Thyroid gland (tissue), 4 donors: Measurements from ENCODE around the gene SUSD2. TPM values are rescaled to one million over a fixed set of nuclear protein-coding genes. Genes with fewer than 3 reads are reported as not detected.
A peak's percentile ranks its signal among the peaks of the same experiment; 100 is the strongest.

Experiments used
- DNase-seq, 2 donors: peaks; one replicate each; pipeline ENCODE4 v3.0.0-alpha.2; 2019
- H3K27ac ChIP-seq, 3 donors: fragments of 200-600 bp; sonication (generic); 1 replicate in 2 of 3; 2 replicates in 1 of 3; pipeline ENCODE4 v1.5.1; 2016 to 2019; ENCODE audit warnings: mild to moderate bottlenecking in 1 of 3, moderate library complexity in 1 of 3
- H3K27me3 ChIP-seq: fragments of 200-600 bp; sonication (generic); one replicate; pipeline ENCODE4 v1.5.1; 2019
- H3K36me3 ChIP-seq, 2 donors: fragments of 200-600 bp; sonication (generic); one replicate each; pipeline ENCODE4 v1.5.1; 2016 to 2019
- H3K4me1 ChIP-seq, 2 donors: fragments of 200-600 bp; sonication (generic); one replicate each; pipeline ENCODE4 v1.5.1; 2017 to 2019
- H3K4me3 ChIP-seq, 3 donors: fragments of 200-600 bp; sonication (generic); replicated peaks in 1 of 3; 1 replicate in 2 of 3; 2 replicates in 1 of 3; pipeline ENCODE4 v1.5.1; 2016; ENCODE audit warnings: mild to moderate bottlenecking in 1 of 3
- H3K9me3 ChIP-seq: fragments of 200-600 bp; sonication (generic); one replicate; pipeline ENCODE4 v1.5.1; 2017
- POLR2A ChIP-seq, 2 donors: fragments of 450-650 bp; IDR thresholded peaks; one replicate each; pipeline ENCODE4 v1.6.1; 2017; ENCODE audit warnings: antibody characterized with exemption in 2 of 2, mild to moderate bottlenecking in 2 of 2, moderate library complexity in 1 of 2
- WGBS, 2 donors: methylation state at CpG; one replicate each; pipeline ENCODE4 v1.1.5; 2017; 5-methylcytosine and 5-hydroxymethylcytosine counted together
- intact Hi-C: fragments of 100-400 bp; cut with DNase I; formaldehyde crosslinking; loops from one replicate; pipeline ENCODE4 v1.15.1; 2023
- total RNA-seq, 4 donors: library from RNA; depleted of rRNA; stranded (reverse); fragments of >200 nt; gene quantifications; one replicate each; pipeline ENCODE4 v1.2.3, GENCODE V29; 2016
- TF ChIP-seq, protein P1 (sequence below), 6 experiments: fragments of 200-600 bp in 3 of 6; fragments of 450-650 bp in 3 of 6; sonication (generic) in 3 of 6; IDR thresholded peaks; one replicate each; pipeline ENCODE4 v1.5.1; 2016 to 2019; ENCODE audit warnings: antibody characterized with exemption in 6 of 6, mild to moderate bottlenecking in 2 of 6, inconsistent platforms in 1 of 6, moderate library complexity in 1 of 6

SUSD2 gene
- total RNA-seq, 4 donors from 2014 or later, result 9.5 to 22.5 (median 15.1) TPM

DNA sequence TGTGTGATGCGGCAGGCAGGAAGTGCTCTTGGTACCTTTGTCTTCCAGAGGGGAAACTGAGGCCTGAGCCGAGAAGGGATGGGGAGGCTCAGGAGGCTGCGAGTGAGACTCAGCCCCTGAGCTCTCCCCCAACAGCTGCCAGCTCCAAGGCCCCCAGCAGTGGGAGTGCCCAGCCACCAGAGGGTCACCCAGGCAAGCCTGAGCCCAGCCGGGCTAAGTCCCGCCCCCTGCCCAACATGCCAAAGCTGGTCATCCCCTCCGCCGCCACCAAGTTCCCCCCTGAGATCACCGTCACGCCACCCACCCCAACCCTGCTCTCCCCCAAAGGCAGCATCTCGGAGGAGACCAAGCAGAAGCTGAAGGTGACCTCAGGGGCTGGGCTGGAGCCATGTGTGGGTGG, 3.8 kb upstream of the SUSD2 start:
- Histone ChIP-seq H3K27me3 (no peaks in the 10 kb centered on the region), H3K4me3 (no peak overlapping the region), H3K9me3 (no peaks in the 10 kb centered on the region), H3K4me1 (peaks cover 13 to 24% of the 10 kb centered on the region in 2 donors), H3K27ac (no peak overlapping the region), H3K36me3 (peaks cover 20 to 31% of the 10 kb centered on the region in 2 donors)
- no peak for DNase-seq
- TF ChIP-seq, protein P1, sequence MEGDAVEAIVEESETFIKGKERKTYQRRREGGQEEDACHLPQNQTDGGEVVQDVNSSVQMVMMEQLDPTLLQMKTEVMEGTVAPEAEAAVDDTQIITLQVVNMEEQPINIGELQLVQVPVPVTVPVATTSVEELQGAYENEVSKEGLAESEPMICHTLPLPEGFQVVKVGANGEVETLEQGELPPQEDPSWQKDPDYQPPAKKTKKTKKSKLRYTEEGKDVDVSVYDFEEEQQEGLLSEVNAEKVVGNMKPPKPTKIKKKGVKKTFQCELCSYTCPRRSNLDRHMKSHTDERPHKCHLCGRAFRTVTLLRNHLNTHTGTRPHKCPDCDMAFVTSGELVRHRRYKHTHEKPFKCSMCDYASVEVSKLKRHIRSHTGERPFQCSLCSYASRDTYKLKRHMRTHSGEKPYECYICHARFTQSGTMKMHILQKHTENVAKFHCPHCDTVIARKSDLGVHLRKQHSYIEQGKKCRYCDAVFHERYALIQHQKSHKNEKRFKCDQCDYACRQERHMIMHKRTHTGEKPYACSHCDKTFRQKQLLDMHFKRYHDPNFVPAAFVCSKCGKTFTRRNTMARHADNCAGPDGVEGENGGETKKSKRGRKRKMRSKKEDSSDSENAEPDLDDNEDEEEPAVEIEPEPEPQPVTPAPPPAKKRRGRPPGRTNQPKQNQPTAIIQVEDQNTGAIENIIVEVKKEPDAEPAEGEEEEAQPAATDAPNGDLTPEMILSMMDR (IDR thresholded peaks at IDR 0.05), result no peak
- no peak for TF ChIP-seq POLR2A (IDR thresholded peaks at IDR 0.05)
- intact Hi-C loops, result loop anchor here (5.0 to 10.0 kb wide), 2 partner anchors 75 to 223 kb away; no protein-coding TSS in a partner anchor
- 80 to 97% methylated on average over 1 to 8 of the region's 10 CpGs for WGBS, 2 donors

DNA sequence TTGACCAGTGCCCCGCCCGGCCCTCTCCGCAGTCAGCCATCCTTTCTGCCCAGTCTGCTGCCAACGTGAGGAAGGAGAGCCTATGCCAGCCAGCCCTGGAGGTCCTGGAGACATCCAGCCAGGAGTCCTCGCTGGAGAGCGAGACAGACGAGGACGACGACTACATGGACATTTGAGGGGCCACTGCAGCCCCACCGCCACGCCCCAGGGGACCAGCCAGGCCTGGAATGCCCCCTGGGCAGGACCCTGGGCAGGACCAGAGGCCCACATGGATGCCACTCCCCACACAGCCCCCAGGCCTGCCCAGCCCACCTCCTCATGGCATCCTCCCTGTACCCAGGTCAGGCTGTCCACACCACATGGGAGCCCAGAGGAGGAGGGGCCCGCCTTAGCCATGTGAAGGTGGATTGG, 3.3 kb upstream of the SUSD2 start:
- WGBS, 2 donors, result 89 to 95% methylated on average over 7 to 11 of the region's 12 CpGs
- peaks cover 14 to 26% of the 10 kb centered on the region in 2 donors for H3K36me3 ChIP-seq
- DNase-seq, result no peak
- TF ChIP-seq, protein P1 (IDR thresholded peaks at IDR 0.05), result no peak
- TF ChIP-seq POLR2A (IDR thresholded peaks at IDR 0.05), result no peak
- H3K4me1 ChIP-seq, result peaks cover 13 to 28% of the 10 kb centered on the region in 2 donors
- no peak overlapping the region for H3K27ac ChIP-seq
- H3K4me3 ChIP-seq, result no peak overlapping the region
- intact Hi-C loops, result loop anchor here (5.0 to 10.0 kb wide), 2 partner anchors 76 to 223 kb away; no protein-coding TSS in a partner anchor
- no peaks in the 10 kb centered on the region for H3K9me3 ChIP-seq
- H3K27me3 ChIP-seq, result no peaks in the 10 kb centered on the region

DNA sequence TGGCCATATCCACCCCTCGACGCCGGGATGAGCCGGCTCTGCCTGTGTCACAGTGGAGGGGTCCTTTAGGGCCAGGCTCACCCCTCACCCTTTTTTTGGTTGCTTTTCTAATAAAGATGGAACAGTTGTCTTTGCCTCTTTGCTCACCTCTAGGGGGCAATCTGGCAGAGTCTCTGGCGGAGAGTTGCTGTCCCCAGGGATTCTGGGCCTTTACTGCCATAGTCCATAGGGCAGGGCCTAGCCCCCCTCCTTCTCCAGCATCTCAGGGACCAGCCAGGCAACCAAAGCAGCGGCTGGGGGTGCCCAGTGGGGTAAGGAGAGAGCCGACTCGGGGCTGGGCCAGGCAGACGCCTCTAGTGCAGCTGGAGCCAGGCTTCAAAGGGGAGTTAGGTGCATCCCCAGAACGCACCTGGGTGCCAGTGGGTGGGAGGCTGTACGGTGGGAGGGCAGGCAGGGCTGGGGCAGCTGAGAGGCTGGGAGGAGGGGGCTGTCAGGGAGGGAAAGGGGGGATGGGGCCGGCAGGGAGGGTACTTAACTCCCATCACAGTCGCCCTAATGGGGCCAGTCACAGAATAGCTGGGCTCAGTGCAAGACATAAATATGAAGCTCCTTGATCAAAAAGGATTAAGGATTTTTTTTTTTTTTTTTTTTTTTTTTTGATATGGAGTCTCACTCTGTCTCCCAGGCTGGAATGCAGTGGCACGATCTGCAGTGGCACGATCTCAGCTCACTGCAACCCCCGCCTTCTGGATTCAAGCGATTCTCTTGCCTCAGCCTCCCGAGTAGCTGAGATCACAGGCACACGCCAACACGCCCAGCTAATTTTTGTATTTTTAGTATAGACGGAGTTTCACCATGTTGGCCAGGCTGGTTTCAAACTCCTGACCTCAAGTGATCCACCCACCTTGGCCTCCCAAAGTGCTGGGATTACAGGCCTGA, 2.5 kb upstream of the SUSD2 start:
- Histone ChIP-seq H3K4me3 (no peak overlapping the region), H3K27ac (no peak overlapping the region), H3K4me1 (peaks cover 13 to 28% of the 10 kb centered on the region in 2 donors), H3K36me3 (peaks cover 11 to 19% of the 10 kb centered on the region in 2 donors), H3K27me3 (no peaks in the 10 kb centered on the region), H3K9me3 (no peaks in the 10 kb centered on the region)
- TF ChIP-seq, protein P1 (IDR thresholded peaks at IDR 0.05), result peak in 1 of 6 experiments; percentile 5
- TF ChIP-seq POLR2A (IDR thresholded peaks at IDR 0.05), result no peak
- DNase-seq, result no peak
- WGBS, 2 donors, result 84 to 85% methylated on average over 21 of the region's 21 CpGs
- intact Hi-C loops, result loop anchor here (5.0 to 10.0 kb wide), 2 partner anchors 76 to 224 kb away; no protein-coding TSS in a partner anchor

GRCh38 chr22:24179478-24180210, 1.6 kb upstream of the SUSD2 start:
- Histone ChIP-seq H3K4me1 (peaks cover 13 to 26% of the 10 kb centered on the region in 2 donors), H3K36me3 (peaks cover 11 to 19% of the 10 kb centered on the region in 2 donors), H3K27me3 (no peaks in the 10 kb centered on the region), H3K27ac (no peak overlapping the region), H3K9me3 (no peaks in the 10 kb centered on the region), H3K4me3 (no peak overlapping the region)
- no peak for DNase-seq
- 89 to 93% methylated on average over 14 to 16 of the region's 17 CpGs for WGBS, 2 donors
- no peak for TF ChIP-seq POLR2A (IDR thresholded peaks at IDR 0.05)
- TF ChIP-seq, protein P1 (IDR thresholded peaks at IDR 0.05), result no peak
- intact Hi-C loops, result loop anchor here (5.0 to 10.0 kb wide), 2 partner anchors 77 to 225 kb away; no protein-coding TSS in a partner anchor
